GM12801 (cell line): ENCODE results near the gene HMGN5.

Source experiments
- TF ChIP-seq, protein P1 (sequence below): IDR thresholded peaks from one replicate; pipeline ENCODE4 v1.5.1; 2011; ENCODE audit warnings: control low read depth; ENCODE audit not compliant: insufficient read length; ENCODE audit errors: extremely low read depth

Gene HMGN5

DNA sequence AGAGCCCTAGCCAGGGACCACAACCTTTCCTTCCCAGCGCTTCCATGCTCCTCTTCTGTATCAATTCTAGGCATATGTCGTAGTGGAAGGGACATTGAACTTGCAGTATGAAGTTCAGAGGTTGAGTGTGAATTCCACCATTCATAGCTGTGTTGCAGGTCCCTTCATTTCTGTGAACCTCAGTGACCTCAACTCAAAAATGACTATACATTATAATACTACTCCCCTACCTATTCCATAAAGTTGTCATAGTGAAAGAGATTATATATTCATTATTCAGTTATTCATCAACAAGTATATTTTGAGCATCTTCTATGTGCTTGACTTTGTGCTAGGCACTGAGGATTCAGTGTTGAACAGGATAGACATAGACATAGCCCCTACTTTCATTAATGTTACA is 28.2 kb upstream of the HMGN5 start:
- TF ChIP-seq, protein P1, sequence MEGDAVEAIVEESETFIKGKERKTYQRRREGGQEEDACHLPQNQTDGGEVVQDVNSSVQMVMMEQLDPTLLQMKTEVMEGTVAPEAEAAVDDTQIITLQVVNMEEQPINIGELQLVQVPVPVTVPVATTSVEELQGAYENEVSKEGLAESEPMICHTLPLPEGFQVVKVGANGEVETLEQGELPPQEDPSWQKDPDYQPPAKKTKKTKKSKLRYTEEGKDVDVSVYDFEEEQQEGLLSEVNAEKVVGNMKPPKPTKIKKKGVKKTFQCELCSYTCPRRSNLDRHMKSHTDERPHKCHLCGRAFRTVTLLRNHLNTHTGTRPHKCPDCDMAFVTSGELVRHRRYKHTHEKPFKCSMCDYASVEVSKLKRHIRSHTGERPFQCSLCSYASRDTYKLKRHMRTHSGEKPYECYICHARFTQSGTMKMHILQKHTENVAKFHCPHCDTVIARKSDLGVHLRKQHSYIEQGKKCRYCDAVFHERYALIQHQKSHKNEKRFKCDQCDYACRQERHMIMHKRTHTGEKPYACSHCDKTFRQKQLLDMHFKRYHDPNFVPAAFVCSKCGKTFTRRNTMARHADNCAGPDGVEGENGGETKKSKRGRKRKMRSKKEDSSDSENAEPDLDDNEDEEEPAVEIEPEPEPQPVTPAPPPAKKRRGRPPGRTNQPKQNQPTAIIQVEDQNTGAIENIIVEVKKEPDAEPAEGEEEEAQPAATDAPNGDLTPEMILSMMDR = no peak

DNA sequence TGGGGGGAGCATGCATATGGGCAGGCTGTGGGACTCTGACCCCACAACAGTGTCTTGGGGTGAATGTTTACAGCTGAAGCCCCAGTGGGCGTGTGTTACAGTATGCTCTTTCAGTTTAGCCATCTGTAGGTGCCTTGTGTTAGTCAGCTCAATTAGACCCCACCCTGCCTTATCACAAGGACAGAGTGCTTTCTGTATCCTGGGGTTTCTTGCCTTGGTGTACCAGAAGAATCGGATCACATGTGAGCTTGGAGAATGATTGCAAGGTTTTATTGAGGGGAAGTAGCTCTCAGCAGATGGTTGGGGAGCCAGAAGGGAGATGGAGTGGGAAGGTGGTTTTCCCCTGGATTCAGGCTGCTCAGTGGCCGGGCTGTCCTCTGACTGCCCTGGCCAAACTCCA is 27.5 kb upstream of the HMGN5 start:
- TF ChIP-seq, protein P1 = no peak

DNA sequence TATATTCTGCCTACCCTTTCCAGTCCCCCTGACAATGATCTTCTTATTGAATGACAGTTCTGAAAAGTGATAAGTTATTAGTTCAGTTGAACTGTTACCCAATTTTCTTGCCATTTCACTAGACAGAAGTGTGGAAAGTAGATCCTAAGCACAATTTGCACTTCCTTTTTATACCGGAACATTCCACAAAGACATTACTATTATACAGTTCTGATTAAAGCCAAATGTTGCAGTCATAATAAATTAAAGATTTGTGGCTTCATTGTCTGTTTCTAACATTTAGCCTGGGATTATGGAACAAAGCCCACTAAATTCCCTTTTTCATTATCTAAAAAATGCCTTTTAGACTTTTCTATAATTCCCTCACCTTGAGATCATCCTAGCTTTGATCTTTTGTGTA is 14.0 kb upstream of the HMGN5 start:
- TF ChIP-seq, protein P1 = no peak

DNA sequence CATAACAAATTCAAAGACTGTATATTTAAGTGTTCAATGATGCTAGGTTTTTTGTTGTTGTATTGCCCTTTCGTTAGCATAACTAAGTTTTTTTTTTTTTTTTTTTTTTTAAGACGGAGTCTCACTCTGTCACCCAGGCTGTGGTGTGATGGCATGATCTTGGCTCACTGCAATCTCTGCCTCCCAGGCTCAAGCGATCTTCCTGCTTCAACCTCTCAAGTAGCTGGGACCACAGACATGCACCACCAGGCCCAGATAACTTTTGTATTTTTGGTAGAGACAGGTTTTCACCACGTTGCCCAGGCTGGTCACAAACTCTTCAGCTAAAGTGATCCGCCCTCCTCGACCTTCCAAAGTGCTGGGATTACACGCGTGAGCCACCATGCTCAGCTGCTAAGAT is 7.2 kb upstream of the HMGN5 start:
- TF ChIP-seq, protein P1 = no peak

DNA sequence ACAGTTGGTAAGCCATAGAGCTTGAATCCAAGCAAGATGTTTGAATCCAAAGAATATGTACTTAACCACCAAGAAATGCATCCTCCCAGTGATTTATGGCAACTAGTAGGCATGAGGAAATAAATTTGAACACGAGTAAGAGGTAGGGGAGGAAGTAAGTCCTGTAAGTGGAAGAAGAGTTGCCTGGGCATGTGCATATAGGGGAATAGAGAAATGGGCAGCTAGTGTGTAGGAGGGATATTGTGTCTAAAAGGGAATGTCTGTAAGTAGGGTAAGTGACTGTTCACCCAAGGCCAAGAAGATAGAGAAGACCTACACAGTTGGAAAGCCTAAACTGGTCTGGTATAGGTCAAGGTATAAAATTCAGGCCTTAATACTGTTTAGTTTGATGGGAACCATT is 4.8 kb upstream of the HMGN5 start:
- TF ChIP-seq, protein P1 = no peak

DNA sequence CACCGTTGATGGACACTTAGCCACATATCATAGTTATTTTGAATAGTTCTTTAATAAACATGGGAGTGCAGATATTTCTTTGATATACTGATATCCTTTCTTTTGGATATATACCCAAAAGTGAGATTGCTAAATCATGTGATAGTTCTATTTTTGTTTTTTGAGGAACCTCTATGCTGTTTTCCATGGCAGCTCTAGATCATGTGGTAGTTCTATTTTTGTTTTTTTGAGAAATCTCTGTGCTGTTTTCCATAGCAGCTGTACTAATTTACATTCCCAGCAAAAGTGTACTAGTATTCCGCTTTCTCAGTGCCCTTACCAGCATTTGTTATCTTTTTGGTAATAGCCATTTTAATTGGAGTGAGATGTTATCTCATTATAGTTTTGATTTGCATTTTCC is 3.8 kb upstream of the HMGN5 start:
- TF ChIP-seq, protein P1 = no peak

DNA sequence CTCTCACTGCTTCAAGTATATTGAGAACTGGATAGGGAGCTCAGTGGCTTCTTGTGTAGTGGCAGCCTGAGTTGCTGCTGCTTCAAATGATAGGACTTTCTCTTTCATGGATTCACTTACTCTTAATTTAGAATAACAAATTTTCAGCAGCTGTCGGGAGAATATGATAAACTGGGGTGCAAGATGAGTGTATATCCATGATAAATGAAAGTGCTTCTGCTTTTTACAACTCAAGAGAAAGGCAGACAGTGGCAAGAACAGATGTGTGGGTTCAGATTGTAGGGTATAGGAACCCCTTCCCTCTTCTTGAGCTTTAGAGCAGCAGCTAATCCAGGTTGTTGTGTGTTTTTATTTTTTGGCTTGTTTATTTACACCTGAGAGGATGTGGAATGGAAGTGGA is 1.2 kb upstream of the HMGN5 start:
- TF ChIP-seq, protein P1 = no peak

DNA sequence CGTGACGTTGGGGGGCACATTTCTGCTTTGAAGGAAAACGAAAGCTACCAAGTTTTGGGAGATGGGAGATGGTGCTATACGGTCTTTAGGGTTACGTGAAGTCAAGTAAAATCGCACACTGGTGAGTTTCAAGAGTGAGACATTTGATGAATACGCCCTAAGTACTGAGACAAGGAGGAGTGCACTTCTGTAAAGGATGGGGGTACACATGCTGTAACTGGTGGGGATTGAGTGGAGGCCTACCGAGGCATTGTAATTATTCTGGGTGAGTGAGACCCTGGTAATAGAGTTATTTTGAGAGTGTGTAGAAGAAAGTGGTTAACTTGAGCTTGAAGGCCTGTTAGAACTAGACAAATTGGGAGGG is 725 bp upstream of the HMGN5 start:
- TF ChIP-seq, protein P1 = no peak
